Embryonic facial prominence (tissue), 1 donor: ENCODE data around the gene FAP.
A peak's percentile ranks its signal among the peaks of the same experiment; 100 is the strongest.

Source experiments
- DNase-seq: peaks from one replicate; pipeline ENCODE4 v3.0.0-alpha.2; 2016; ENCODE audit errors: extremely low spot score

FAP gene

GRCh38 chr2:162243294-162243693 lies at the start of gene FAP:
Gene FAP, minus strand, starts transcription at chr2:162243445. Its CDS starts 118 bp downstream, at chr2:162243327.
- DNase-seq, result peak; percentile 59

- DNase-seq, result no peak
Observed at GRCh38 chr2:162291748-162292147, 48.5 kb upstream of the FAP start.

GRCh38 chr2:162282765-162283425 lies 39.6 kb upstream of the FAP start:
- DNase-seq, result no peak

GRCh38 chr2:162280654-162281053 lies 37.4 kb upstream of the FAP start:
- no peak for DNase-seq

- DNase-seq, result no peak
Observed at GRCh38 chr2:162277381-162277780, 34.1 kb upstream of the FAP start.

- DNase-seq, result no peak
Observed at GRCh38 chr2:162267996-162268395, 24.8 kb upstream of the FAP start.

- DNase-seq, result no peak
Observed at GRCh38 chr2:162267496-162267895, 24.3 kb upstream of the FAP start.

- no peak for DNase-seq
Observed at GRCh38 chr2:162266460-162266760, 23.2 kb upstream of the FAP start.

GRCh38 chr2:162265666-162266459 lies 22.6 kb upstream of the FAP start:
- DNase-seq, result no peak

- no peak for DNase-seq
Observed at GRCh38 chr2:162261032-162261945, 18.0 kb upstream of the FAP start.

GRCh38 chr2:162258686-162259085 lies 15.4 kb upstream of the FAP start:
- DNase-seq, result no peak

- no peak for DNase-seq
Observed at GRCh38 chr2:162258169-162258568, 14.9 kb upstream of the FAP start.

- no peak for DNase-seq
Observed at GRCh38 chr2:162257425-162257824, 14.2 kb upstream of the FAP start.

GRCh38 chr2:162256591-162256991 lies 13.3 kb upstream of the FAP start:
- no peak for DNase-seq

- DNase-seq, result no peak
Observed at GRCh38 chr2:162254236-162254871, 11.1 kb upstream of the FAP start.

- DNase-seq, result no peak
Observed at GRCh38 chr2:162253435-162253834, 10.2 kb upstream of the FAP start.

- no peak for DNase-seq
Observed at GRCh38 chr2:162252153-162252552, 8.9 kb upstream of the FAP start.

GRCh38 chr2:162245781-162246180 lies 2.5 kb upstream of the FAP start:
- DNase-seq, result no peak

GRCh38 chr2:162245061-162245460 lies 1.8 kb upstream of the FAP start:
- DNase-seq, result no peak

- no peak for DNase-seq
Observed at GRCh38 chr2:162244541-162245031, 1.3 kb upstream of the FAP start.

- DNase-seq, result no peak
Observed at GRCh38 chr2:162243715-162244114, 470 bp upstream of the FAP start.
